Measurements from ENCODE around the gene PTPN20. TPM values are rescaled to one million over a fixed set of nuclear protein-coding genes. Genes with fewer than 3 reads are reported as not detected.
"Not testable (repeated sequence)": the region's sequence is repeated elsewhere in the genome, so short reads cannot be mapped to it uniquely, and the experiment has no call there.

Gene PTPN20
- total and polyA plus RNA-seq, 2 of the 4 experiments (the other 2 are of a cell fraction), result 0.14 TPM; not detected in 1

- no CpG with 5 or more reads among the region's 7 CpGs for WGBS, 2 experiments (ENCODE audit: extremely low coverage in 2 of 2, insufficient read length in 1 of 2)
- H3K9me1 ChIP-seq (ENCODE audit: insufficient read depth, low read length); POLR2A ChIA-PET (ENCODE audit: unreplicated experiment); H3K9me3 ChIP-seq (ENCODE audit: control insufficient read depth, insufficient read depth, low read length); H3K4me3 ChIP-seq (ENCODE audit: insufficient read depth, low read depth, low read length); H3K14ac ChIP-seq (replicated peaks; ENCODE audit: low read depth, low read length); H2BK120ac ChIP-seq (ENCODE audit: low read depth, low read length); H3K27me3 ChIP-seq (ENCODE audit: control insufficient read depth, insufficient read depth, low read length); in situ Hi-C loops (cut with MboI; ENCODE audit: low sequenced_read_pairs); H2BK5ac ChIP-seq (ENCODE audit: low read depth, low read length, poor library complexity, severe bottlenecking); intact Hi-C loops (cut with micrococcal nuclease); H3K27ac ChIP-seq (ENCODE audit: insufficient read depth, low read length); H3K9ac ChIP-seq (ENCODE audit: low read depth, low read length); H3K4me2 ChIP-seq (ENCODE audit: low read depth, low read length); H2BK20ac ChIP-seq (ENCODE audit: low read depth, low read length); H4K5ac ChIP-seq (ENCODE audit: low read depth, low read length); H3K4ac ChIP-seq (ENCODE audit: low read depth, low read length); H4K20me1 ChIP-seq (ENCODE audit: insufficient read depth, low read length); CTCF ChIA-PET; ATAC-seq (ENCODE audit: low read depth); H4K91ac ChIP-seq (ENCODE audit: insufficient read depth, low read depth, low read length); H3K79me1 ChIP-seq (ENCODE audit: low read depth in 1 of 2, low read length in 2 of 2); H4K8ac ChIP-seq (ENCODE audit: low read depth in 2 of 2, low read length in 2 of 2); H3K18ac ChIP-seq (ENCODE audit: low read depth, low read length); H3K36me3 ChIP-seq (ENCODE audit: control insufficient read depth, insufficient read depth, low read length); H2AFZ ChIP-seq (replicated peaks; ENCODE audit: low read length, poor library complexity); H2AK5ac ChIP-seq (ENCODE audit: low read depth, low read length); dilution Hi-C loops (cut with HindIII; ENCODE audit: low sequenced_read_pairs, unreplicated experiment); H3K4me1 ChIP-seq (ENCODE audit: control insufficient read depth, insufficient read depth, low read length); BruUV-seq (replicated peaks); H3K23ac ChIP-seq (ENCODE audit: low read depth, low read length); H2AK9ac ChIP-seq (replicated peaks; ENCODE audit: low read depth, low read length, poor library complexity); H2BK15ac ChIP-seq (ENCODE audit: low read depth, low read length); H3K56ac ChIP-seq (ENCODE audit: extremely low read depth, insufficient read depth, low read length); DNase-seq: not testable (repeated sequence)
Measured at GRCh38 chr10:46906359-46906758, 4.9 kb upstream of the PTPN20 start.

DNA sequence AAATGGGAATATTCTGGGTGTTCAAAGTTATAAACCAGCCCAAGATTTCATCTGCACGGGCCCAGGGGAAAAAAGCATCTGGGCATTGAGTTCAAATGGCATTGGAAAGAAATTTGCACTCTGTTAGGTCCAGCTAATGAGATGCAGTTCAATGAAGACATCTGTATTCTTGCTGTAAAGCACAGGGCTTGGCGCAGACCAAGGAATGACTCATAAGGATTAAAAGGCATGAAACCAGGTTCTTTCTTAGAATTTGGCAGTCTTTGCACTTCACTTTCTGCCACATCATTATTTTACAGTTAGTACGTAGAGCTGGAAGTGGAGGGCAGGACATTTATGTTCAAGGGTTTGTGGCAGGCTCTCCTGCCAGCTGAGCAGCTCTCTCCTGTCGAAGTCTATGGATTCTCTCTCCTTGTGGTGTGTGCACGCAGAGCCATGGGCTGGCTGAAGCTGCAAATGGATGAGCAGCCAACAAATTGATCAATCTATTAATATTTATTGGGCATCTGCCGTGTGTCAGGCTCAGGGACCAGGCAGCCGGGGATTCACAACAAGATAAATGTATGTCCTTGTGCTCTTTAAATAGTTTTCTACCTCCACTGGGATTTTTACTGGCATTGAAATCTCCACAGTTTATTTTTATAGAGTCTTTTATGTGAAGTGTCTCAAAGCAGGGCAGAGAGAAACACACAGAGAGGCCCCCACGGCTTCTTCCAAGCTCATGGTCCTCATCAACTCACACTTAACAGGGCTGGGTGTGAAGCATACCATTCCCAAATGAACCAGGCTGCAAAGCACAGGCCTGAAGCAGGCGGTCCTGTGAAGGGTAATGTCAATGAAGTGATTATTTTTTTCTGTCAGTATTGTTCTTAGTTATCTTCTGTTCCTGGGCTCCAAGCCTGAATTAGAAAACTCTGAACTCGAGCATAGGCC lies 3.8 kb upstream of the PTPN20 start:
- intact Hi-C loops (cut with micrococcal nuclease); dilution Hi-C loops (cut with HindIII; ENCODE audit: low sequenced_read_pairs, unreplicated experiment); CTCF ChIA-PET: not testable (repeated sequence)

More for the DNA sequence above, 3.8 kb upstream of the PTPN20 start:
- H3K23ac ChIP-seq (ENCODE audit: low read depth, low read length); H2BK120ac ChIP-seq (ENCODE audit: low read depth, low read length); H2BK15ac ChIP-seq (ENCODE audit: low read depth, low read length); BruUV-seq (replicated peaks); H3K9ac ChIP-seq (ENCODE audit: low read depth, low read length); H4K91ac ChIP-seq (ENCODE audit: insufficient read depth, low read depth, low read length); POLR2A ChIA-PET (ENCODE audit: unreplicated experiment); H3K27ac ChIP-seq (ENCODE audit: insufficient read depth, low read length); H3K18ac ChIP-seq (ENCODE audit: low read depth, low read length); H3K4ac ChIP-seq (ENCODE audit: low read depth, low read length); H4K20me1 ChIP-seq (ENCODE audit: insufficient read depth, low read length); H2AK9ac ChIP-seq (replicated peaks; ENCODE audit: low read depth, low read length, poor library complexity); H3K4me2 ChIP-seq (ENCODE audit: low read depth, low read length); H2AFZ ChIP-seq (replicated peaks; ENCODE audit: low read length, poor library complexity); H3K4me1 ChIP-seq (ENCODE audit: control insufficient read depth, insufficient read depth, low read length); H2AK5ac ChIP-seq (ENCODE audit: low read depth, low read length); H3K27me3 ChIP-seq (ENCODE audit: control insufficient read depth, insufficient read depth, low read length); H2BK5ac ChIP-seq (ENCODE audit: low read depth, low read length, poor library complexity, severe bottlenecking); H4K8ac ChIP-seq (ENCODE audit: low read depth in 2 of 2, low read length in 2 of 2); H4K5ac ChIP-seq (ENCODE audit: low read depth, low read length); H3K79me1 ChIP-seq (ENCODE audit: low read depth in 1 of 2, low read length in 2 of 2); H3K9me3 ChIP-seq (ENCODE audit: control insufficient read depth, insufficient read depth, low read length); H3K14ac ChIP-seq (replicated peaks; ENCODE audit: low read depth, low read length); H3K4me3 ChIP-seq (ENCODE audit: insufficient read depth, low read depth, low read length); in situ Hi-C loops (cut with MboI; ENCODE audit: low sequenced_read_pairs); DNase-seq; H3K36me3 ChIP-seq (ENCODE audit: control insufficient read depth, insufficient read depth, low read length); H3K56ac ChIP-seq (ENCODE audit: extremely low read depth, insufficient read depth, low read length); H3K9me1 ChIP-seq (ENCODE audit: insufficient read depth, low read length); H2BK20ac ChIP-seq (ENCODE audit: low read depth, low read length): not testable (repeated sequence)
- ATAC-seq (ENCODE audit: low read depth), result peak; percentile 54
- WGBS, 2 experiments (ENCODE audit: extremely low coverage in 2 of 2, insufficient read length in 1 of 2), result no CpG with 5 or more reads among the region's 10 CpGs

Data from IMR-90 (cell line).